Measurements from ENCODE around the gene VPS45. TPM values are rescaled to one million over a fixed set of nuclear protein-coding genes. Genes with fewer than 3 reads are reported as not detected.
A peak's percentile ranks its signal among the peaks of the same experiment; 100 is the strongest.

The VPS45 gene
- total and polyA plus RNA-seq, 2 of the 13 experiments (the other 11 are each of a cell fraction or from before 2014, with no cell fraction given): 15.2 to 25.2 TPM

DNA sequence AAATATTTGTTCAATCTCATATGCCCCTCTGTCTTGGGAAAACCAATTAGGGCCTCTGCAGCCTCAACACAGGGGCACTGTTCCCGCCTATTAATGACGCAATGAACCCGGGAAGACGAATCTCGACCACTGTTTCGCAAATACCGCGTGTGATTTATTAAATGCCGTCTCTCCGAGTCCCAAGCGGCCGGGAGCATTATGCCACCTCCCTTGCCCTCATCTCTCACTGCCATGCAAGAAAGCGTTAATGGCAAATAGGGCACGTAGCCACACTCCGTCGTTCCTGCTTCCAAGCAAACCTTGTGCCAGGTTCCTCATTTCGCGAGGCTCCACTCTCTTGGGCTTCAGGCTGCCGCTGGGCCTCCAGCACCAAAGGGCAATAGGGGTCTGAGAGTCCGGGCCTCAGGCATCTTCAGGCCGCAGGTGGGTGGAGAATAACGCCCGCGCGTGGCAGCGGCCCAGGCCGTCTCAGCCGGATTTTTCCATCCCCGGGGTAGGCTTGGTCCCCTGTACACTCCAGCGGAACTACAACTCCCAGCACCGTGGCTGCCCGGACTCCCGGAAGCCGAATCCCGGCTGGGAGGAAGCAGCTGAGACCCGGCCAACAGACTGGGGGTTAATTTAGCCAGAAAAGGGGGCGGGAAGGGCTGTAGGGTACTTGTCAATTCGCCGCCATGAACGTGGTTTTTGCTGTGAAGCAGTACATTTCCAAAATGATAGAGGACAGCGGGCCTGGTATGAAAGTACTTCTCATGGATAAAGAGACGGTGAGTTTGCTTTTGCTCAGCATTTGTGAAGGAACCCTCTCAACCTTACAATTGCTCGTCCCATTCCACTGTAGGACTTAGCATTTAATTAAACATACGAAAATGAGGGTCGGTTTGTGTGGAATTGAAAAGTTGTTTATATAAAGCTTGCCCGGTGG is at the start of gene VPS45 (continued):
- TF ChIP-seq SMAD9 (CRISPR knock-in tag; IDR thresholded peaks at IDR 0.05): 0 out of 2 replicates have a peak, but pooled peaks have one; percentile 30
- no peak for TF ChIP-seq HNF1A (IDR thresholded peaks at IDR 0.05; ENCODE audit: low read depth)
- TF ChIP-seq HNF1A (CRISPR knock-in tag; IDR thresholded peaks at IDR 0.05; ENCODE audit: borderline replicate concordance): peak; percentile 12; the same call in 1 of the 2 replicates
- no peak for TF ChIP-seq ZNF101 (CRISPR knock-in tag; IDR thresholded peaks at IDR 0.05; ENCODE audit: borderline replicate concordance, low read depth)
- TF ChIP-seq RELA (CRISPR knock-in tag; IDR thresholded peaks at IDR 0.05): no peak
- TF ChIP-seq GATAD2A (CRISPR knock-in tag; IDR thresholded peaks at IDR 0.05): no peak; the same call in none of the 2 replicates
- TF ChIP-seq, protein P1, sequence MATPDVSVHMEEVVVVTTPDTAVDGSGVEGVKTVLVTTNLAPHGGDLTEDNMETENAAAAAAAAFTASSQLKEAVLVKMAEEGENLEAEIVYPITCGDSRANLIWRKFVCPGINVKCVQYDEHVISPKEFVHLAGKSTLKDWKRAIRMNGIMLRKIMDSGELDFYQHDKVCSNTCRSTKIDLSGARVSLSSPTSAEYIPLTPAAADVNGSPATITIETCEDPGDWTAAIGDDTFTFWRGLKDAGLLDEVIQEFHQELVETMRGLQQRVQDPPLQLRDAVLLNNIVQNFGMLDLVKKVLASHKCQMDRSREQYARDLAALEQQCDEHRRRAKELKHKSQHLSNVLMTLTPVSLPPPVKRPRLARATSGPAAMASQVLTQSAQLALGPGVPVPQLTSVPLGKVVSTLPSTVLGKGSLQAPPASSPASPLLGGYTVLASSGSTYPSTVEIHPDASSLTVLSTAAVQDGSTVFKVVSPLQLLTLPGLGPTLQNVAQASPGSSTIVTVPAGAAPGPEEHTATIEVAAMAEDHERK (CRISPR knock-in tag; IDR thresholded peaks at IDR 0.05; ENCODE audit: low read depth): no peak
- no peak; the same call in 1 of the 2 replicates for TF ChIP-seq MIXL1 (CRISPR knock-in tag; IDR thresholded peaks at IDR 0.05)
- peak; percentile 56 for TF ChIP-seq ZNF18 (CRISPR knock-in tag; IDR thresholded peaks at IDR 0.05; ENCODE audit: insufficient replicate concordance)
- TF ChIP-seq TOE1 (CRISPR knock-in tag; IDR thresholded peaks at IDR 0.05): no peak
- no peak for TF ChIP-seq RFX5 (IDR thresholded peaks at IDR 0.05; ENCODE audit: low read depth, low read length)
- TF ChIP-seq NFKBIZ (CRISPR knock-in tag; IDR thresholded peaks at IDR 0.05): no peak
- peak; percentile 48 for TF ChIP-seq SUZ12 (IDR thresholded peaks at IDR 0.05; ENCODE audit: low read depth, low read length)
- TF ChIP-seq ZNF337 (CRISPR knock-in tag; IDR thresholded peaks at IDR 0.05; ENCODE audit: borderline replicate concordance, low read depth): peak; percentile 82; the same call in 1 of the 2 replicates
- no peak; the same call in none of the 2 replicates for TF ChIP-seq ZNF770 (CRISPR knock-in tag; IDR thresholded peaks at IDR 0.05)
- no peak for TF ChIP-seq ZNF510 (CRISPR knock-in tag; IDR thresholded peaks at IDR 0.05; ENCODE audit: low read depth)
- no peak for TF ChIP-seq PHF5A (CRISPR knock-in tag; IDR thresholded peaks at IDR 0.05; ENCODE audit: low read depth, unreplicated experiment)

Data from HepG2 (cell line).